Activated CD4-positive, alpha-beta memory T cell treated with anti-CD3 and anti-CD28 coated beads for 36 hours (primary cell): ENCODE results near the gene KRT7. TPM values are rescaled to one million over a fixed set of nuclear protein-coding genes. Genes with fewer than 3 reads are reported as not detected.
A peak's percentile ranks its signal among the peaks of the same experiment; 100 is the strongest.

ENCODE experiments used
- CTCF ChIA-PET: fragments of 350-600 bp; sonication (Branson Sonifier 250); formaldehyde crosslinking; loops from one replicate; lab custom pipeline; 2021; ENCODE audit warnings: antibody characterized with exemption, inconsistent platforms; lab: Charles Lee
- POLR2A ChIA-PET: fragments of 350-600 bp; sonication (Branson Sonifier 250); formaldehyde crosslinking; loops from one replicate; lab custom pipeline; 2021; ENCODE audit warnings: antibody characterized with exemption; lab: Charles Lee
- DNase-seq: peaks from one replicate; pipeline ENCODE4 v3.0.0-alpha.2; 2020
- H3K27ac Mint-ChIP-seq: one replicate; pipeline ENCODE4 v1.8.0; 2021; ENCODE audit warnings: mixed read lengths
- H3K27me3 Mint-ChIP-seq: one replicate; pipeline ENCODE4 v1.8.0; 2021; ENCODE audit warnings: mixed read lengths
- H3K36me3 Mint-ChIP-seq: one replicate; pipeline ENCODE4 v1.8.0; 2021; ENCODE audit warnings: mixed read lengths
- H3K4me1 Mint-ChIP-seq: one replicate; pipeline ENCODE4 v1.8.0; 2021; ENCODE audit warnings: low read depth, mixed read lengths
- H3K4me3 Mint-ChIP-seq: one replicate; pipeline ENCODE4 v1.8.0; 2021; ENCODE audit warnings: mild to moderate bottlenecking, mixed read lengths
- H3K9me3 Mint-ChIP-seq: one replicate; pipeline ENCODE4 v1.8.0; 2021; ENCODE audit warnings: mixed read lengths
- intact Hi-C: fragments of 100-400 bp; cut with micrococcal nuclease; formaldehyde crosslinking; loops from one replicate; pipeline ENCODE4 v1.15.1; 2023
- total RNA-seq, 2 experiments: library from RNA; stranded (reverse); gene quantifications; one replicate each; pipeline ENCODE4 v1.2.3, GENCODE V29; 2021

KRT7 gene
- total RNA-seq, 2 experiments from 2014 or later: 3.5 to 3.7 TPM

DNA sequence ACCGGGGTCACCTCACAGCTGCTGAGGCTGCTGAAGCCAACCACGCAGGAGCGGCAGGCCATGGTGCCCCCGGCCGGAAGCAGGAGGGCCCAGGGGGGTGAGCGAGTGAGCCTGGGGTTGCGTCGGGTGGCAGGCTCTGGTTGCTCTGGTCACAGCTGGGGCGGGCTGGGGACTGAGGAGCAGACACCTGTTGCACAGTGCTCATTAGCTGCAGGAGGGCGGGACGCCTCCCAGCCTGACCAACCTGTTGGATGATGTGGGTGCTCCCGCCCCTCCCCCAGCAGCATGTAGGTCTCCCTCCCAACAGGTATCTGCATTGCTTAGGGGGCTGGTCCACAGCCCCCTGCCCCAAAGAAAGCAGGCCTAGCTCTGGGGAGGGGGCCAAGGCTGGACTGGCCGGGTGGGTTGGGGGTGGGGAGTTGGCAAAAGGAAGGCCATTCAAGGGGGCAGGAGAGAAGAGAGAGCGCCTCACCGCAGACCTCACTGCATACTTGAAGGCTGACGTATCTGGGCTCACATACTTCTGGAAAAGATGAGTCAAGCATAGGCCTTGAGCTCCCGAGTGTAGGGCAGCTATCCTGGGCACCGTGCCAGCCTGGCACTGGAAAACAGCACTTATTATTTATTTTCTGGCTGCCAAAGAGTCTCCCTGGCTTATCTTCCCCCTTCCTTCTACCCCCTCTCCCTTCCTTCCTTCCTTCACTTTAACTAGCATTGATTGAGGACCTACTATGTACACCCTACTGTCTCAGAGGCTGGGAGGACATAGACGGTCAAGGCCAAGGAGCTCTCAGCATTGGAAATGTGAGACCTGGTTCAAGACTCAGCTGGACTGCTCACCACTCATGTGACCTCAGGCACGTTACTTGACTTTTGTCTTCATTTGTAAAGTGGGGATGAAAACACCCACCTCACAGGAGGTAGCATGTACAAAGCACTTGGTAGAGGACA, 40.9 kb upstream of the KRT7 start, which contains the start of gene KRT80:
KRT80 (minus strand) TSS at position 174 of the 951 bp plus-strand sequence; CDS start at position 62, 112 bp downstream.
- DNase-seq: peak; percentile 65
- peaks cover 9% of the 10 kb centered on the region for H3K4me1 Mint-ChIP-seq
- H3K27me3 Mint-ChIP-seq: peaks cover 3% of the 10 kb centered on the region
- no peaks in the 10 kb centered on the region for H3K9me3 Mint-ChIP-seq
- H3K27ac Mint-ChIP-seq: no peak within 1 kb of the TSS
- H3K4me3 Mint-ChIP-seq: no peak within 1 kb of the TSS
- CTCF ChIA-PET: interaction anchor here (0.8 to 1.0 kb wide), 2 partner anchors 55 to 87 kb away, joined by 3 read pairs; no protein-coding TSS in a partner anchor
- POLR2A ChIA-PET: interaction anchor here (0.5 kb wide), 1 partner anchor 15 kb away, joined by 3 read pairs; no protein-coding TSS in a partner anchor
- intact Hi-C loops: no loop called here
- no peaks in the 10 kb centered on the region for H3K36me3 Mint-ChIP-seq

DNA sequence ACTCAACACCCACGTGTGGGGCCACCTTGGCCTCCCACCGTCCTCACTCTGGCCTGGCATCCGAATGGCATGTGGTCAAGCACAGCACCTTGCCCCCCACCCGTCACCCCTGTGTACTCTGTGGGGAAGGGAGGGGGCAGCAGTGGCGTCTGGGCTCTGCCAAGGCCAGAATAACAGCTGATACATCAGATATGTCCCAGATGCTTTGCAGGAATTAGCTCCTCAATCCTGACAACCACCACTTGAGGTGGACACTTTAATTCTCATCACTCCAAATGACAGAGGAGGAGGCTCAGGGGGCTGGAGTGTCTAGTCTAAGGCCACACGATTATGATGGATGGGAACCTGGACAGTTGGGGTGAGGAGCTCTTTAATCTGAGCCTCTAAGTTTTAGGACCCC, 39.5 kb upstream of the KRT7 start:
- DNase-seq: no peak
- intact Hi-C loops: no loop called here
- ChIA-PET POLR2A (no interaction called here), CTCF (interaction anchor here (0.6 to 1.0 kb wide), 3 partner anchors 21 to 175 kb away, joined by 3 read pairs; no protein-coding TSS in a partner anchor)
- H3K36me3 Mint-ChIP-seq: no peaks in the 10 kb centered on the region
- H3K4me3 Mint-ChIP-seq: no peak overlapping the region
- no peak overlapping the region for H3K27ac Mint-ChIP-seq
- H3K27me3 Mint-ChIP-seq: peaks cover 3% of the 10 kb centered on the region
- H3K4me1 Mint-ChIP-seq: peaks cover 9% of the 10 kb centered on the region
- H3K9me3 Mint-ChIP-seq: no peaks in the 10 kb centered on the region

DNA sequence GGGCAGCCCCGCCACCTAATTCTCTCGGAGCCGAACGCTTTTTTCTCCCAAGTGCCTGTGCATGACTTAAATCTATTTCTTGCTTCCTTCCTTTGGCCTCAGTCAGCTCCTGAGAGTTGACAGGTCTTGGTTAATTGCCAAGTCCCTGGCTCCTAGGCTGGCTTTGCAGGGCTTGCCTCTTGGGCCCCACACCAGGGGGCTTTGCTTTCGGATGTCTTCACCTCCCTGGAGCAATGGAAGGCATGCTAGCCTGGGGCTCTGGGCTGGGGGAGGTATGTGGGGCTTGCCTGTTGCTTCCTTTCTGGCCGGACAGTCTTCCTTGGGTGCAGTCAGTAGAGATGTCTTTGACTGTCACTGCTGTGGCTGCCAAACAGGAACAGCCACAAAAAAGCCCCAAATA, 39.1 kb upstream of the KRT7 start:
- no peak overlapping the region for H3K4me3 Mint-ChIP-seq
- DNase-seq: no peak
- intact Hi-C loops: no loop called here
- H3K9me3 Mint-ChIP-seq: no peaks in the 10 kb centered on the region
- CTCF ChIA-PET: interaction anchor here (0.6 to 0.7 kb wide), 2 partner anchors 21 to 175 kb away, joined by 3 read pairs; no protein-coding TSS in a partner anchor
- POLR2A ChIA-PET: no interaction called here
- H3K27me3 Mint-ChIP-seq: peaks cover 3% of the 10 kb centered on the region
- peaks cover 9% of the 10 kb centered on the region for H3K4me1 Mint-ChIP-seq
- no peaks in the 10 kb centered on the region for H3K36me3 Mint-ChIP-seq
- H3K27ac Mint-ChIP-seq: no peak overlapping the region

DNA sequence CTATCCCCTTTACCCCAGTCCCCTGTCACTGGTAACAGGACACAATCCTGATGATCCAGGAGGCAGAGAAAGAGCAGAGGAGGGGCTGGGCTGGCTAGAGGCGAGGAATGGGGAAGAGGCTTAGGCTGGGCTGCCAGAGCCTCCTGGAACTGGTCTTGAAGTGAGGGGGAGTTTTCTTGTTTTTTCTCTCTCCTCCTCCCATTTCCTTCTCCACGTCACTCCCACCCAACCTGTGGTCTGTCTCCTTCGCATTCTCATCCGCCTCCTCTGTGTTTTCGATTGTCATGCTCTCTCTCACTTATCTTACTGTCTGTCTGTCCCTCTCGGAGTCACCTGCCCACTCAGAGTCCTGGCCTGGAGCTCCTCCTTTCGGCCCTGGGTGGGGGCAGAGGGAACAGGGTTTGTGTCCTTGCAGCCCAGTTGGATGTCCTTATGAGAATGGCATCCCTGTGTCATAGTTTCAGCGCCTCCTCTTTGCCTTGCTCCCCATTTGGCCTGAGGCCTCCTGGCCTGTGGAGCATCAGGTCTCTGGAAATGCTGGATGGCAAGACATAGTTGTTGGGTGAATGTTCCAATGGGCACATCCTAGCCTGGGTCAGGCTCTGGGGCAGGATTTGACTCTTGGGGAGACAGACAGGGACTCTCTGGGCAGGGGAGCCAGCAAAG, 37.8 kb upstream of the KRT7 start:
- H3K27ac Mint-ChIP-seq: no peak overlapping the region
- no peak overlapping the region for H3K4me3 Mint-ChIP-seq
- ChIA-PET POLR2A (no interaction called here), CTCF (no interaction called here)
- H3K9me3 Mint-ChIP-seq: no peaks in the 10 kb centered on the region
- intact Hi-C loops: no loop called here
- peak; percentile 43 for DNase-seq
- H3K36me3 Mint-ChIP-seq: no peaks in the 10 kb centered on the region
- H3K4me1 Mint-ChIP-seq: peaks cover 9% of the 10 kb centered on the region
- H3K27me3 Mint-ChIP-seq: peaks cover 3% of the 10 kb centered on the region

DNA sequence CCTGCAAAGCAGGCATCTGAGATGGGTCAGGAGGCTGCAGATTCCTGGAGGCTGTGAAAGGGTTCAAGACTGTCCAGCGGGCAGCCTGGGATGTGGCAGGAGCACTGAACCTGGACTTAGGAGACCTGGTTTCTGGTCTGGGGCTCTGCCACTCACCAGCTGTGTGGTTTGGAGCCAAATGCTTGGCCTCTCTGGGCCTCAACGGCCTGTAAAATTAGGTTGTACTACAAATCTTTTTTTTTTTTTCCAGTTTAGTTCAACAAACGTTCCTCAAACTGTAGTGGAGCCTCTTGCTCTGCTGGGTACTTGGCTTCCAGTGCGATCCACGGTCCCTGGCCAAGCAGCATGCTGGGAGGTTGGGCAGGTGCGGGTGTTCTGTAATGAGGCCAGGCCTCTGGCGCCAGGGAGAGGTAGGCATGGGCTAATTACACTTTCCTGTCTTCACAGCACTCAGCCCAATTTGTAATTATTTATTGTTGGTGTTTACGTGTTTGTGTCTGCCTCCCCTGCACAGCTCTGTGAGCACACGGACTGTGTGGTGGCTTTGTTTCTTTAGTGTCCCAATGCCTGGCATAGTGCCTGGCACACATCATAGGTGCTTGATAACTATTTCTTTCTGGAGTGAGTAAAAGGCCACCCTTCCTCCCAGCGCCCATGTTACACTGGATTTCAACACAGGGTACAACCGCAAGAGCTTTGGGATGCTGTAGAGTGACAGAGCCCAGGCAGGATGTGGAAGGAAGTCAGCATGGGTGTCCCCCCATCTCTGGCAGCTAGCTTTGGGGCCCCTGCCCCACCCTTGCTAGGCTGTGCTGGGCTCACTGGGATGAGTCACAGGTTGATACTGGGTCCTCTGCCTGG, 35.4 kb upstream of the KRT7 start:
- no peak overlapping the region for H3K4me3 Mint-ChIP-seq
- intact Hi-C loops: no loop called here
- no peak for DNase-seq
- ChIA-PET CTCF (interaction anchor here (0.6 kb wide), 2 partner anchors 25 to 68 kb away, joined by 4 to 5 read pairs; no protein-coding TSS in a partner anchor), POLR2A (no interaction called here)
- H3K27ac Mint-ChIP-seq: no peak overlapping the region
- H3K4me1 Mint-ChIP-seq: peaks cover 9% of the 10 kb centered on the region
- H3K27me3 Mint-ChIP-seq: peaks cover 9% of the 10 kb centered on the region
- no peaks in the 10 kb centered on the region for H3K36me3 Mint-ChIP-seq
- H3K9me3 Mint-ChIP-seq: no peaks in the 10 kb centered on the region

DNA sequence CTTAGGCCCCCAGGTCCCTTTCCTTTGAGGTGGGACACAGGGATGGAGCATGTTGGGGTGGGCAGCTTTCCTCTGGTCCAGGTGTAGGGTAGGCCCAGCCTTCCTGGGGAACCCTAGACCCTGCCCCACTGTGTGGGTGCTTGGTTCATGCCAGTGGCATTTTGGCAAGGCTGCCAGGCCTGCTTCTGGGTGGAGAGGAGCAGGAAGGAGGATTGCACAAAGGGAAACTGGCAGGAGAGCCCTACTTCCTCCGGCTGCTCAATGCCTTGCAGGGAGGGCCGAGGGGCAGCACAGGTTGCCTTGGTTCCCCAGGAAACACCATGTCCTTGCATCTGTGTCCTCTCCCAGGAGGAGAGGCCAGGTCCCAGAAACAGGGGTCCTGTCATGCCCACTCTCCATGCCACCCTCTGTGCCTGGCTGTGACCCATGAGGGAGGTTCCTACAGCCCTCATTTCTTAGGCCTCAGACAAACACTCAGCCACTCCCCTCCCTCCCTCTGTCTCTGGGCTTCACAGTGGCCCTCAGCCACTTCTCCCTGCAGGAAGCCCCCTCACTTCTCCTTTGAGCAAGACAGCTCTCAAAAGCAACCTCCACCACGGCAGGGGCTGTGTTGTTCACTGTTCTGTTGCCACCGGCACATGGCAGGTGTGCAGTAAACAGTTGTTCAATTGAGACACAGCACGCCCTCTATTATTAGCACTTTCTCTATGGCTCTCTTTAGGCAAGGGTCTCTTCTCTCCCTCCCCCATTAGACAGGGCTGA, 34.4 kb upstream of the KRT7 start:
- H3K27ac Mint-ChIP-seq: no peak overlapping the region
- no peaks in the 10 kb centered on the region for H3K36me3 Mint-ChIP-seq
- POLR2A ChIA-PET: no interaction called here
- H3K4me1 Mint-ChIP-seq: peaks cover 15% of the 10 kb centered on the region
- peaks cover 16% of the 10 kb centered on the region for H3K27me3 Mint-ChIP-seq
- CTCF ChIA-PET: interaction anchor here (0.6 kb wide), 1 partner anchor 44 kb away, joined by 3 read pairs; no protein-coding TSS in a partner anchor
- H3K9me3 Mint-ChIP-seq: no peaks in the 10 kb centered on the region
- no peak for DNase-seq
- intact Hi-C loops: no loop called here
- H3K4me3 Mint-ChIP-seq: no peak overlapping the region

DNA sequence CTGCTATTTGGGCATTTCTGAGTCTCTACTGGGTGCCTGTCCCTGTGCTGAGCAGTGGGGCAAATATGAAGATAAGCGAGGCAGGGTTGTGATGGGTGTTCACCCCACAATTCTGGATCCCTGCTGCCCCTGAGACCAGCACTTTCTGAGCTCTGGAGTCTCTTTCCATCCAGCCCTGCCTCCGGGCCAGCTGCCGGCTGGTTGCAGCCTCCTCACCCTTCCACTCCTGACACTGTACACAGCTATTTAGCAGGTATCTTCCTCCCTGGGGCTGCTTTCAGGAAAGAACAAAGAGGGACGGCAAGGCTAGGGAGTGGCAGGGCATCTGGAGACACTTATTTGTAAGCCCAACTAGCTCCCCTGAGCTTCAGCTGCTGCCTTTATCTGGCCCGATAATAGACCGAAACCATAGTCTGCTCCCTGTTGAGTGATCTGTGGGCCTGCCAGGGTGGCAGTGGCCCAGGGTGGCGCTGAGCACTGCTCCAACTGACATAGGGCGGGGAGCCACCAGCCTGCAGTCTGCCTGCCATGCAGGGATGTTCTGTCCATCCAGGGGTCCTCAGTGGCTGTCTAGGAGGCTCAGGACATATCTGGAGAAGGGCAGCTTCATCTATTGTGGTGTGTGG, 33.6 kb upstream of the KRT7 start:
- ChIA-PET POLR2A (no interaction called here), CTCF (interaction anchor here (0.6 to 1.4 kb wide), 3 partner anchors 9 to 680 kb away, joined by 3 read pairs; no protein-coding TSS in a partner anchor)
- H3K27ac Mint-ChIP-seq: no peak overlapping the region
- DNase-seq: no peak
- no peaks in the 10 kb centered on the region for H3K9me3 Mint-ChIP-seq
- no peak overlapping the region for H3K4me3 Mint-ChIP-seq
- H3K4me1 Mint-ChIP-seq: peaks cover 15% of the 10 kb centered on the region
- no peaks in the 10 kb centered on the region for H3K36me3 Mint-ChIP-seq
- intact Hi-C loops: no loop called here
- peaks cover 19% of the 10 kb centered on the region for H3K27me3 Mint-ChIP-seq

DNA sequence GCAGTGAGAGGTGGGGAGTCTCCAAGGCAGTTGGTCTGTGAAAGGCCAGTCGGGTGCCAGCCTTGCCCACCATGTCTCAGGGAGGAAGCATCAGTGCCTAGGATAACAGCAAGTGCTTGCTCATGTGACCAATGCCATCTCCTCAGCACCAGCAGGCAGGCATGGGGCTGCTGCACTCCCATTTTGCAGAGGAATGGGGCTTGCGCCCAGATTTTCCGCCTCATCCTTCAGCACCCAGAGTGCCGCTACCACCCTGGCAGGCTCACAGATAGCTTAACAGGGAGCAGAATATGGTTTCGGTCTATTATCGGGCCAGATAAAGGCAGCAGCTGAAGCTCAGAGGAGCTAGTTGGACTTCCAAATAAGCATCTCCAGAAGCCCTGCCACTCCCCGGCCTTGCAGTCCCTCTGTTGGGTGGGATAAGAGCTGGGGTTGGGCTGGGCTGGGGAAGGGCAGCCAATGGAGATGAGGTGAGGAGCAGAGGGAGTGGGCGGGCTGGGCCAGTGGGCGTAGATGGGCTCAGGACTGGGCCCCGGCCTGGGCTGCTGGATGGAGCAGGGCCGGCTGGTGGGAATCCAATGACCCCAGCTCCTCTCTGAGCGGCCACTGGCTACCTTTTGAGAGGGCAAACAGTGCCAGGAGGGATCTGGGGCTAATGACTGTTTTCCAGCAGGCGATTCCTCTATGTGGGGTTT, 32.8 kb upstream of the KRT7 start:
- Mint-ChIP-seq H3K4me1 (peaks cover 9% of the 10 kb centered on the region), H3K36me3 (no peaks in the 10 kb centered on the region), H3K27ac (no peak overlapping the region), H3K4me3 (no peak overlapping the region), H3K9me3 (no peaks in the 10 kb centered on the region), H3K27me3 (peaks cover 19% of the 10 kb centered on the region)
- POLR2A ChIA-PET: no interaction called here
- intact Hi-C loops: no loop called here
- CTCF ChIA-PET: interaction anchor here (1.3 to 1.4 kb wide), 2 partner anchors 8 to 679 kb away, joined by 3 read pairs; no protein-coding TSS in a partner anchor
- DNase-seq: no peak

DNA sequence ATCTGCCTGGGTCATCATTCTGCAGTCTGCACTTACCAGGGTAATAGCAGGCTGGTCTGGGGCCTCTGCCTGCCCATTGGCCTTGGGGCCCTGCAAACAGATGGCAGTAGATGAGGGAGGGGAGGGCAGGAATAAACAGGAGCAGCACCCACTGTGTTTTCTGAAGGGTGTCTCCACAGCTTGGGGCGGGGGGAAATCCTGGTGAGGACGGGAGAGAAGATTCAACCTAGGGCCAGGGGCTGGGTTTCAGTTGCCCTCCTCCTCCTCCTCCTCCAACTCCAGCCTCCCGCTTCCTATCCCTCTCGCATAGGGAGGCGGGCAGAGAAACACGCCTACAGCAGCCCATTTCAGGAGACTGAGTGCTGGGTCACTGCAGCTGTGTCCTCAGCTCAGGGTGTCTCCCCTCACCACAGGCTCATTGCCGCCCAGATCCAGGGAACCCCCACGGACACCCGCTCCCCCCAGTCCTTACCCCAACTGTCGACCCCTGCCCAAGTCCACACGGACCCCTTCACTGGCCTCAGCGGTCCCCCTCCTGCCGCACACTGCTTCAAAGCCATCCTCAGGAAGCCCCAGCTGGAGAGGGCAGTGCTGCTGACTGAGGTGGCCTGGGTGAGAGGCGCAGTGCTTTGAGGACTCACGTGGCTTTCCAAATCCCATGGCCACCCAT, 32.1 kb upstream of the KRT7 start:
- H3K4me3 Mint-ChIP-seq: no peak overlapping the region
- intact Hi-C loops: no loop called here
- POLR2A ChIA-PET: no interaction called here

DNA sequence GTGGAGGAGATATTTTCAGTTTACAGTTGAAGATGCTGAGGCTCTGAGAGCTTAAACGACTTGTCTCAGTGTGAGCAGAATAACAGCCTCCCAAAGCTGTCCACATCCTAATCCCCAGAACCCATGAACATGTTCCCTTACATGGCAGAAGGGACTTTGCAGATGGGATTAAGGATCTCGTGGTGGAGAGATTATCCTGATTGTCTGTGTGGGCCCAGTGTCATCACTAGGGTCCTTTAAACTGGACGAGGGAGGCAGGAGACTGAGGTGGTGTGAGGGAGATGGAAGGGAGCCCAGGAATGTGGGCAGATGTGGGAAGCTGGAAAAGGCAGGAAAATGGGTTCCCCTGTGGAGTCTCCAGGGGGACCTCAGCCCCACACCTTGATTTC, 31.6 kb upstream of the KRT7 start:
- no peaks in the 10 kb centered on the region for H3K36me3 Mint-ChIP-seq
- no peak overlapping the region for H3K4me3 Mint-ChIP-seq
- peaks cover 5% of the 10 kb centered on the region for H3K4me1 Mint-ChIP-seq
- ChIA-PET POLR2A (no interaction called here), CTCF (interaction anchor here (1.1 to 1.3 kb wide), 2 partner anchors 12 to 46 kb away, joined by 3 read pairs; no protein-coding TSS in a partner anchor)
- peaks cover 19% of the 10 kb centered on the region for H3K27me3 Mint-ChIP-seq
- DNase-seq: no peak
- H3K9me3 Mint-ChIP-seq: no peaks in the 10 kb centered on the region
- no peak overlapping the region for H3K27ac Mint-ChIP-seq
- intact Hi-C loops: no loop called here

More for the DNA sequence above, 32.1 kb upstream of the KRT7 start:
- CTCF ChIA-PET: interaction anchor here (1.1 to 1.4 kb wide), 4 partner anchors 8 to 679 kb away, joined by 3 read pairs; no protein-coding TSS in a partner anchor
- no peak overlapping the region for H3K27ac Mint-ChIP-seq
- H3K27me3 Mint-ChIP-seq: peaks cover 19% of the 10 kb centered on the region
- no peak for DNase-seq
- H3K9me3 Mint-ChIP-seq: no peaks in the 10 kb centered on the region
- H3K4me1 Mint-ChIP-seq: peaks cover 5% of the 10 kb centered on the region
- H3K36me3 Mint-ChIP-seq: no peaks in the 10 kb centered on the region
